SH-SY5Y (cell line): ENCODE results near the gene DIAPH3.

Experiments used
- GATA2 ChIP-seq: IDR thresholded peaks from 2 replicates; pipeline ENCODE4 v1.6.1; 2011; ENCODE audit warnings: mild to moderate bottlenecking, low read depth, low read length
- GATA3 ChIP-seq: IDR thresholded peaks from 2 replicates; pipeline ENCODE4 v1.6.1; 2011; ENCODE audit warnings: low read depth, mild to moderate bottlenecking, low read length, moderate library complexity

The DIAPH3 gene

GRCh38 chr13:60018536-60018935, 145.2 kb downstream of the DIAPH3 start:
- TF ChIP-seq GATA2 (no peak), GATA3 (no peak)

- no peak for TF ChIP-seq GATA3
These were observed 147.5 kb downstream of the DIAPH3 start for GRCh38 chr13:60016229-60016628.

GRCh38 chr13:60013166-60013565, 150.6 kb downstream of the DIAPH3 start:
- TF ChIP-seq GATA3, result no peak
- TF ChIP-seq GATA2, result no peak

- TF ChIP-seq GATA2 (no peak), GATA3 (no peak)
These were observed 151.2 kb downstream of the DIAPH3 start for GRCh38 chr13:60012488-60012887.

- no peak for TF ChIP-seq GATA2
- no peak for TF ChIP-seq GATA3
These were observed 154.2 kb downstream of the DIAPH3 start for GRCh38 chr13:60009300-60010253.

GRCh38 chr13:60001889-60002288, 161.8 kb downstream of the DIAPH3 start:
- TF ChIP-seq GATA2, result no peak
- TF ChIP-seq GATA3, result no peak

- TF ChIP-seq GATA3 (no peak), GATA2 (no peak)
These were observed 162.8 kb downstream of the DIAPH3 start for GRCh38 chr13:60000976-60001375.

GRCh38 chr13:60000081-60000480, 163.6 kb downstream of the DIAPH3 start:
- no peak for TF ChIP-seq GATA3

GRCh38 chr13:59997976-59998375, 165.8 kb downstream of the DIAPH3 start:
- TF ChIP-seq GATA2 (no peak), GATA3 (no peak)

GRCh38 chr13:59996461-59996980, 167.2 kb downstream of the DIAPH3 start:
- TF ChIP-seq GATA3 (no peak), GATA2 (no peak)

- no peak for TF ChIP-seq GATA2
- TF ChIP-seq GATA3, result no peak
These were observed 172.3 kb downstream of the DIAPH3 start for GRCh38 chr13:59991395-59991794.

GRCh38 chr13:59982631-59983382, 180.9 kb downstream of the DIAPH3 start:
- TF ChIP-seq GATA3 (no peak), GATA2 (no peak)

- TF ChIP-seq GATA3 (no peak), GATA2 (no peak)
These were observed 184.1 kb downstream of the DIAPH3 start for GRCh38 chr13:59979589-59979988.

- no peak for TF ChIP-seq GATA3
- no peak for TF ChIP-seq GATA2
These were observed 184.9 kb downstream of the DIAPH3 start for GRCh38 chr13:59978862-59979261.
